Measurements from ENCODE around the gene HOXB5. TPM values are rescaled to one million over a fixed set of nuclear protein-coding genes. Genes with fewer than 3 reads are reported as not detected.

The HOXB5 gene
- total RNA-seq, 1 donor from 2014 or later = not detected

- DNase-seq (ENCODE audit: low read depth) = no peak
- no peak overlapping the region for H2AFZ ChIP-seq (ENCODE audit: low read depth, low read length)
- H3K27ac ChIP-seq (ENCODE audit: low read depth, low read length) = no peak overlapping the region
- H3K9me3 ChIP-seq (ENCODE audit: insufficient read depth, low read depth, low read length) = peaks cover 8% of the 10 kb centered on the region
- peaks cover 4% of the 10 kb centered on the region for H3K4me1 ChIP-seq (ENCODE audit: insufficient read depth, low read length)
- no peaks in the 10 kb centered on the region for H3K79me2 ChIP-seq (ENCODE audit: insufficient read depth, low read length)
- Mint-ChIP-seq H3K4me3 (ENCODE audit: unreplicated experiment) (peak overlapping the region; percentile 62), H3K27me3 (ENCODE audit: low read depth, unreplicated experiment) (peaks cover 93% of the 10 kb centered on the region), H3K9me3 (ENCODE audit: unreplicated experiment) (peaks cover 19% of the 10 kb centered on the region), H3K4me1 (ENCODE audit: low read depth, unreplicated experiment) (peaks cover 2% of the 10 kb centered on the region), H3K27ac (ENCODE audit: unreplicated experiment) (no peak overlapping the region), H3K36me3 (ENCODE audit: low read depth, unreplicated experiment) (peaks cover 4% of the 10 kb centered on the region)
- H3K36me3 ChIP-seq (ENCODE audit: insufficient read depth, low read length) = no peaks in the 10 kb centered on the region
- no peak for TF ChIP-seq CTCF (IDR thresholded peaks at IDR 0.05; ENCODE audit: insufficient read depth, low read depth, low read length)
- TF ChIP-seq EZH2 (IDR thresholded peaks at IDR 0.05; ENCODE audit: insufficient read depth, low read length) = no peak
- no peak overlapping the region for H3K4me2 ChIP-seq (ENCODE audit: low read length)
- H3K9ac ChIP-seq (ENCODE audit: low read length) = no peak overlapping the region
- H3K27me3 ChIP-seq (ENCODE audit: insufficient read depth, low read length) = peaks cover 98% of the 10 kb centered on the region
- no peak overlapping the region for H3K4me3 ChIP-seq (ENCODE audit: insufficient read depth, low read depth, low read length)
- H4K20me1 ChIP-seq (ENCODE audit: insufficient read depth, low read length) = peaks cover 25% of the 10 kb centered on the region
- no peak for FAIRE-seq
These were observed 27.0 kb upstream of the HOXB5 start for GRCh38 chr17:48620461-48621139.

DNA sequence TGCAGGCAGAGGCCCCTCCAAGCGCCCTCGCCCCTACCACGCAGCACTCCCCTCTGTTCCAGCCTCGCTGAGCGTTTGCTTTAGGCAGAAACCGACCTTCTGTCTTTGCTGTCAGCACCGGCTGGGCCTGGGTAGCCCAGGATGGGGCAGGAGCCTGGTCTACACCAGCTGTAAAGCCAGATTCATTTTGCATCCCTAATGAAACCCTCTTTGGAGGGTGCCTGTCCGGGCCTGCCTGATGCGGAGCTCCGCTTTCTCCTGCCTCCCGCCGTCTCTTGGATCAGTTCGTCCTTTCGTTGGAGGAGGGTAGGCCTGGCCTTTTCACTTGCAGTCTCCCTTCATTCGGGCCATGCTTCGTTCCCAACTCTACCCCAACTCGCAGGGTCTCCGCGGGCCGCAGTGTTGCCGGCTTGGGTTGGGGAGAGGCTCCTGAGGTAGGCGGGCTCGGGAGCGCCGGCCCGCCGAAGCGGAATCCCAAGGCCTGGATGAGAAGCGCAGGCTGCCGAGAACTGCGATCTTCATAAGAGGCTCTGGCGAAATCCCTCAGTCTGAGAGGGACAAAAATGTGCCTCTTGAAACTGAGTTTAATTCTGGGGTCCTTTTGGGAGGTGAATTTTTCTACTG lies 26.4 kb upstream of the HOXB5 start:
- FAIRE-seq = no peak
- peak; percentile 89 for TF ChIP-seq EZH2 (IDR thresholded peaks at IDR 0.05; ENCODE audit: insufficient read depth, low read length)
- no peak for TF ChIP-seq CTCF (IDR thresholded peaks at IDR 0.05; ENCODE audit: insufficient read depth, low read depth, low read length)
- H3K79me2 ChIP-seq (ENCODE audit: insufficient read depth, low read length) = no peaks in the 10 kb centered on the region
- H3K36me3 ChIP-seq (ENCODE audit: insufficient read depth, low read length) = no peaks in the 10 kb centered on the region
- no peak overlapping the region for H3K4me2 ChIP-seq (ENCODE audit: low read length)
- no peak overlapping the region for H3K4me3 ChIP-seq (ENCODE audit: insufficient read depth, low read depth, low read length)
- no peak overlapping the region for H2AFZ ChIP-seq (ENCODE audit: low read depth, low read length)
- H4K20me1 ChIP-seq (ENCODE audit: insufficient read depth, low read length) = peaks cover 29% of the 10 kb centered on the region
- peaks cover 98% of the 10 kb centered on the region for H3K27me3 ChIP-seq (ENCODE audit: insufficient read depth, low read length)
- H3K9me3 ChIP-seq (ENCODE audit: insufficient read depth, low read depth, low read length) = peaks cover 8% of the 10 kb centered on the region
- peaks cover 4% of the 10 kb centered on the region for H3K36me3 Mint-ChIP-seq (ENCODE audit: low read depth, unreplicated experiment)
- H3K27ac ChIP-seq (ENCODE audit: low read depth, low read length) = no peak overlapping the region
- H3K4me1 ChIP-seq (ENCODE audit: insufficient read depth, low read length) = no peaks in the 10 kb centered on the region
- H3K27ac Mint-ChIP-seq (ENCODE audit: unreplicated experiment) = no peak overlapping the region
- H3K9me3 Mint-ChIP-seq (ENCODE audit: unreplicated experiment) = peaks cover 23% of the 10 kb centered on the region
- H3K4me1 Mint-ChIP-seq (ENCODE audit: low read depth, unreplicated experiment) = peaks cover 2% of the 10 kb centered on the region
- no peak for DNase-seq (ENCODE audit: low read depth)
- peaks cover 95% of the 10 kb centered on the region for H3K27me3 Mint-ChIP-seq (ENCODE audit: low read depth, unreplicated experiment)
- no peak overlapping the region for H3K9ac ChIP-seq (ENCODE audit: low read length)
- no peak overlapping the region for H3K4me3 Mint-ChIP-seq (ENCODE audit: unreplicated experiment)
